Left kidney (tissue), 2 donors: ENCODE measurements around the gene NLRP9. TPM values are rescaled to one million over a fixed set of nuclear protein-coding genes. Genes with fewer than 3 reads are reported as not detected.
A peak's percentile ranks its signal among the peaks of the same experiment; 100 is the strongest.

Experiments
- DNase-seq: peaks from one replicate; pipeline ENCODE4 v3.0.0-alpha.2; 2013
- polyA plus RNA-seq: library from polyadenylated mRNA; unstranded; fragments of 120-200 nt; gene quantifications from one replicate; pipeline ENCODE4 v1.2.1, GENCODE V29; 2013; ENCODE audit not compliant: insufficient read length

The NLRP9 gene
- polyA plus RNA-seq, 1 donor = 0.17 TPM

- DNase-seq = no peak
Observed at GRCh38 chr19:55687281-55688201, 50.7 kb downstream of the NLRP9 start.

DNA sequence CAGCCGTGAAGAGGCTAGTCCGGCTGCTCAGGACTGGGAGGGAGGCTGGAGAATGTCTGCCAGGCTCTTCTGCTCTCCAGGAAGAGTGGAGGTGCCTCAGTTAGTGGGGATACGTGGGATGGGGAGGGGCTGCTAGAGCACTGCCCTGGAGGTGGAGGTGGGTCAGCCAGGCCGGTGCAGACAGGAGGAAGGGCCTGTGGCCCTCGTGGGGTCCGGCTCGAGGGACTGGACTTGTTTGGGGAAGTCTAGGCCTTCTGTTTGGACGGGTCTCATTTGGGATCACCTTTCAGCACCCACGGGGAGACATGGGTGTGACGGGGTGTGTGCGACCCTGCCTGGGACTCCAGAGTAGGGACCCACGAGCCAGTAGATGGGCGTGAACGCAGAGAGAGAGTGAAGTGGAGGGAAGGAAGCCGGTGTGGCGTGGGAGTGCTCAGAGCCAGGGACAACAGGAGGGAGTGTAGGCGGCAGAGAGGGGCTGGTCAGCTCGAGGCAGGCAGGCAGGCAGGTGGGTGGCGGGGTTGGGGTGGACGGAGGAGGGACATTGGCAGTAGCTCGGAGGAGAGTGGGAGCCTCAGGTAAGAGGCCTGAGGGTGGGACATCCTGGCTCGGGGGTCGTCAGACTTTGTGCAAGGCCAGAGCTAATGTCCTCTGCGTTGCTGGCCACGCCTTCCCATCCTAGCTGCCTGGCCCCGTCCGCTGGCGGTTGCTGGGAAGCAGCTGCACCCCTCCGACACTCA, 51.7 kb downstream of the NLRP9 start:
- DNase-seq = no peak

DNA sequence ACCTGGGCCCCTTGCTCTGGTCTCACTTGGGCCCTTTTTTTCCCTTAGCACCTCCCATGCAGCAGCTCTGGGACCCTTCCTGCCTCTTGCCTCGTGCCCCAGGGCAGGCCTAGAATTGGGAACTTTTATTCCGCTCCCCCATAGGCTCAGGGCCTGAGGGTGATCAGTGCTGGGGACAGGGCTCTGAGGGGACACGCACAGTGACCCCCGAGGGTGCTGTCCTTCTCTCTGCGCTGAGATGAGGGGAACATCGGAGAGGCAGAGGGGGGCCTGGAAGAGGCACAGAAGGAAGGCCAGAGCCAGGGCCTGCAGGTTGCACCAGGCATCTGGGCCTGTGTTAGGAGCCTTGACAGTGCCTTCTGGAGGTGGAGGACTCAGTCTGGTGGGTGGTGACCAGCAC, 52.4 kb downstream of the NLRP9 start:
- no peak for DNase-seq

GRCh38 chr19:55684946-55685681, 53.1 kb downstream of the NLRP9 start:
- DNase-seq = no peak

DNA sequence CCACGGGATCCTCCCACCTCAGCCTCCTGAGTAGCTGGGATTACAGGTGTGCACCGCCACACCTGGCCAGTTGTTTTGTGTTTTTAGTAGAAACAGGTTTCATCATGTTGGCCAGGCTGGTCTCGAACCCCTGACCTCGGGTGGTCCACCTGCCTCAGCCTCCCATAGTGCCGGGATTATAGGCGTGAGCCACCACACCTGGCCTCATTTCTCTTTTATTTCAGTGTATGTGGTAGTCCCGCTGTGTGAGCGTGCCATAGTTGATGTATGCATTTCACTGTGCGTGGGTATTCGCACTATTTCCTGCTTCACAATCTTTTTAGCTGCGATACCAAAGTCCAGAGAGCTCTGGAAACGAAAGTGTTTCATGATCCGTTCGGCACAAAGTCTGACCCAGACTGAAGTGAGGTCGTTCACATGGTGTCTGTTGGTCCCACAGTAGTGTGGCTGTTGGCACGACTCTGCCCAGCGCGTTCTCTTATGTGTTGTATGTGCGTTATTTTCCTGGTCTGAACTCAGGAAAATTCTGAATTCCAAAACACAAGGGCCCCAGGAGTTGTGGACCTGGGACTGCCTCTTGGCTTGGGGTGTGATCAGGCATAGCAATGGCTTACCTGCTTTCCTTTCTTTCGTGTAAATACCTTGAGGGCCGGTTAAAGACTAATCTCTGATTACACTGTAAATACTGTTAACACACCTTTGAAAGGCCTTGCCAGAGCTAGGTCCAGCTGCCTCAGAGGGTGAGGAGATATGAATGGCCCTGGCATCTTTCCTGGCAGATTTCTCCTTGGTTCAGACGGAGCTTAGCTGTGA, 54.5 kb downstream of the NLRP9 start:
- DNase-seq = no peak

DNA sequence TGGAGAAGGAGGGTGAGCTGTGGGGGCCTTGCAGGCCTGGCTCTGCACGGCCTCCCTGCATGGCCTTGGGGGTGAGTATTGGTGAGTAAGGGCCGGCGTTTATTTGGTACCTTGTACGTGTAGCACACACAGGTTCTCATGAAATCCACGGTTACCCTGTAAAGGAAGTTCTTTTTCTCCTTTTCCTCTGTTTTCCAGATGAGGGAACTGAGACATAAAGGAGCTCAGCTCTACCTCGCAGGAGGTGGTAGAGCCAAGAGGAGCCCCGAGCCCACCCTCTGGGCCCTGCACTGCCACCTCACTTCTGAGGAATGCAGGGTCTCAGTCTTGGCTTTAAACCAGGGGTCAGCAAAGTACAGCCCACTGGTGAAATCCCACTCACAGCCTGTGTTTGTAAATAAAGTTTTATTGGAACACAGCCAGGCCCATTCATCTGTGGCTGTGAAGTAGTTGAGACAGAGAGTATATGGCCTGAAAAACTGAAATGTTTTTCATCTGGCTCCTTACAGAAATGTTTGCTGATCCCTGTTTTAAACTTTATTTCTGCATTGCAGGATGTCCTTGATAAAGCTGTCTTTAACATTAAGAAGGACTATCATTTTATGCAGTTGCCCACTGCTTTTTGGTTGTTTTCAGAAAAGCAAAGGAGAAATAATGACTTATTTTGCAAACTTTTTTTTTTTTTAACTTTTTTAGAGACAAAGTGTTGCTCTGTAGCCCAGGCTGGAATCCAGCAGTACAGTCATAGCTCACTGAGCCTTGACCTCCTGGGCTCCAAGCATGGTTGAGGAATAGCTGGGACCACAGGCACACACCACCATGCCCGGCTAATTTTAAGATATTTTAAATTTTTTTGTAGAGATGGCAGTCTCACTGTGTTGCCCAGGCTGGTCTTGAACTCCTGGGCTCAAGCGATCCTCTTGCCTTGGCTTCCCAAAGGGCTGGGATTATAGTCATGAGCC, 56.8 kb downstream of the NLRP9 start:
- no peak for DNase-seq

- DNase-seq = no peak
Observed at GRCh38 chr19:55680339-55681130, 57.7 kb downstream of the NLRP9 start.

DNA sequence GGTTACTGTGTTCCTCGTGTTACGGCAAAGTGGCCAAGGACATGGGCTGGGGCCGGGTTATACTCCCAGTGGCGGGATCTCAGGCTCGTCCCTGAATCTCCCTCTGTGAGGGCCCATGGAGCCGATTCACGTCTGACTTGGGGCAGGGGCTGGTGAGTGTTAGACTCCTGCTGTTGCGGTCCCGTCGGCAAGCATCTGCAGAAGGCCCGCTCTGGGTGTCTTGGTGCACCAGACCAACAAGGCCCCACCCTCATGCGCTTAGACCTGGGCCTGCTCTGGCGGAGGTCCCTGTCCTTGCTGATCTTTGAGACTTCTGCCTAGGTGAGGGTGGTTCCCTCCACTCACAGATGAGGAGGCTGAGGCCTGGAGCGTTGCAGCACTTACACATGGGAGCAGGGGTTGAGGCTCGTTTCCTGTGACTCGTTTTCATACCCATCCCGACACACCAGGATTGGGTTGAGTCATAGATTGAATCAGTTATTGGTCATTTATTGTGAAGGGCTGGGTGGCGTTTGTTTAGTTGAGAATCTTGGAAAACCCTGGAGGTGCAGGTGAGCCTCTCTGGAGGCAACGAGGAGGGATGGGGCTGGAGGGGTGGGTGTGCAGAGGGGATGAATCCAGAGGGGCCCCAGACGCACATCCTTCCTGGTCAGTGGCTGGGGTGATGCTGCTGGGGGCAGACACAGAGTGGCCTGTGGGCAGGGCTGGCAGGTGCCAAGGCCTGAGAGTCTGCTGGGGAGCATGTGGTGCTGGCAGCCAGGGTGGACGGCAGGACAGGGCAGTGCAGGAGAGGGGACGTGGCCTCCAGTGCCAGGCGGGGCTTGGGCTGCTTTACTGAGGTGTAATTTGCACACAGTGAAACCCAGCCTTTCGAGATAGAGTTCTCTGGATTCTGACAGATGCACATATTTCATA, 58.6 kb downstream of the NLRP9 start:
- DNase-seq = no peak

DNA sequence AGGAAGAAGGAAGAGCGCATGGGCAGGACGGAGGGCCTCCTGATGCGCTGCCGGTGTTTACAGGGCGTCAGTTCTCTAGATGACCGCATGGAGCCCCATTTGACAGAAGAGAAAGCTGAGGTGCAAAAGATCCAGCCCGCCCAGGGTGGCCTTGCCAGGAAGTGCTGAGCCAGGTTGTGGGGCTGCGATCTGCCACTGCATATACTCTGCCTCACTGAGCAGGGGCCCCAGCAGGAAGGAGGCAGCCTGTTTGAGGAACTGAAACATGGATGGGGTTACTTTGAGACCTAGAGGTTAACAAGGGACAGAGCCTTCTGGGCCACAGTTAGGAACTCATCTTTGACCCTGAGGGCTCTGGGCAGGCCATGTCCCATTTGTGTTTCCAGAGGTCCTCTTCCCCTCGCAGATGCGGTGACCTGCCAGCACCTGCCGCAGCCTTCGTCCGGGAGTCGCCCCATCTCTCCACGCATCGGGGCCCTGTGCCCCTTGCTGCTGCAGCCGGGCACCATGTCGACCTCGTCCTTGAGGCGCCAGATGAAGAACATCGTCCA, 60.0 kb downstream of the NLRP9 start:
- DNase-seq = no peak

GRCh38 chr19:55677572-55678028, 60.6 kb downstream of the NLRP9 start:
- DNase-seq = no peak

DNA sequence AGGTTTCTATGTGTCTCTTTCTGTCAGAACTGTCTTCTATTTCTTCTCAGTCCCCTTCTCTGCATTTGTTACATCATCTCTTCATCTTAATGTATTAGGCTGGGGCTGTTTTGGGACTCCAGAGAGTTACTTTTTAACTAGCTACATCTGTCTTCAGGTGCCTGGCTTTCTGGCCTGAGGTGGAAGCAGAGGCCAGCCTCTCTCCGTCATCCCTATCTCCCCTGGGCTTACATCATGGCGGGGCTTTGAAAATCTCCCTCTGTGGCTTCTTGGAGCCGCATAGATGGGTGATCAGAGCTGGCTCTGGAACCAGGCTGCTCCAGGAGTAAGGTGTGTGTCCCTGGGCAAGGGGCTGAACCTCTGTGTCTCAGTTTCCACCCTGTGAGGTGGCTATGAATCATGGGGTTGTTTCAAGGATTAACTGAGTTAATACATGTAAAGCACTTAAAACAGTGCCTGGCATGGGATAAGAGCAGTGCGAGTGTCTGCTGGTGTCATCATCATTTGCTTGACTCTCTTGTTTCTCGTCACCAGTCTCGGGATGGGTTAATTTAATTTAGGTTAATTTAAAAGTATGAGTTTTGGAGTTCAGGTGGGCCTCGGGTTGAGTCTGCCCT, 61.2 kb downstream of the NLRP9 start:
- DNase-seq = no peak

DNA sequence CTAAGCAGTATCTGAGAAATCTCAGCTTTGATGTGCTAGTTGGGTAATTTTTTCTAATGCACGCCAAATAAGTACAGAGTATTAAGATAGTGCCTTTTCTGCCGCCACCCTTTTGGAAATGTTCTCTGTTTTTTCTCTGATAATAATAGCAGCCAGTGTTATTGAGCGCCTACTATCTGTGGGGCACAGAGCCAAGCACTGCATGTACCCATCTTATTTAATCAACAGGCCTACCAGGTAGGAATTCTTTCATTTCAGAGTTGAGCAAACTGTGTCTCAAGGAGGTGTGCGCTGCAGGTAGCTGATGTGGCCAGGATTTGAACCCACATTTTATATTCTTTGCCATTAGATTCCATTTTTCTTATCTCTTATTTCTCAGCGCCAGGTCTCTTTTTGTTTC, 61.8 kb downstream of the NLRP9 start:
- DNase-seq = no peak

DNA sequence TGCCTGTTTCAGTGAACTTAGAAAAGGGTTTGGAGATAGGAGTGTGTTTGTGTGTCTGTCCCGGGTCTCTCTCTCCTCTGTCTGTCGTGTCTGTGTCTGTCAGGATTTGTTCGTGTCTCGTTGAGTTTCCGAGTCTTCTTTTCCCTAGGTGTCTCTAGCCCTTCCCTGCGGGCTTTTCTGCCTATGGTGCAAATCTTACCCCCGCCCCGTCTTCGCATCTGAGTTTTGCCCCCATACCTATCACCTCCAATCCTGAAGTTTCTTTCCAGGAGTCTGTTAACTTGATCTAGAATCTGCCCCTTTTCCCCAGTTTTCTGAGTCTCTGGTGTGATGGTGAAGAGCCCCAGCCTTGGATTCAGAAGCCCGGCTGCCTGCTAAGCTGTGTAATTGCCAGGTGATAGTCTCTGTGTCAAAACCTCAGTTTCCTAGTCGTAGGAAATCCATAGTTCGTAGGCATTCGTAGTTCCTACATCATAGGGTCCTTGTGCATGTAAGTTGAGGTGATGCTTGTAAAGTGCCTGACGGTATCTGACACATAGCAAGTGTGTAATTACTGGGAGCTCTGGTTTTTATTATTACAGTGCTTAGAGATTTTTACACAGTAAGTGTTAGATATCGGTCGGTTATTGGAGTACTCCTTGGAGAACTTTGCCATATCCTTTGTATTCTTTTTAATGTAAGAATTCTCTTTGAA, 62.4 kb downstream of the NLRP9 start:
- no peak for DNase-seq

GRCh38 chr19:55674841-55675660, 63.2 kb downstream of the NLRP9 start, which contains the start of gene EPN1:
Gene EPN1 (plus strand): TSS chr19:55675226. CDS start chr19:55678628, 3,402 bp downstream.
- DNase-seq = peak; percentile 94

DNA sequence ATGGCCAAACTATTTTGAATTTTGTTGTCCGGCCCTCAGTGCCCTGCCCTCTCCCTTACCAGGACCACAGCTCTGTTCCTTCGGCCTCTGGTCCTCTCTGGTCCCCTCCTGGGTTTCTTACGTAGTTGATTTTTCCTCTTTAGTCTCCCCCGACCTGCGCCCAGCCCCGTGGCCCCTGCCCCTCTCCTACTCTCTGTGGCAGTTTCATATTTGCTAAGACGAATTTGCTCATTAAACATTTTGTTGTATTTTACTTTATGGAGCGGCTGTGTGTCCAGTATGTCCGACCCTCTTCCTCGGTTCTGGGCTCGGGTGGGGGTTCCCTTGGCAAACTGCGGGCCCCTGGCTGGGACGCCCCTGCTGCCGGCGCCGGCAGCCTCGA, 63.8 kb downstream of the NLRP9 start:
- DNase-seq = no peak

DNA sequence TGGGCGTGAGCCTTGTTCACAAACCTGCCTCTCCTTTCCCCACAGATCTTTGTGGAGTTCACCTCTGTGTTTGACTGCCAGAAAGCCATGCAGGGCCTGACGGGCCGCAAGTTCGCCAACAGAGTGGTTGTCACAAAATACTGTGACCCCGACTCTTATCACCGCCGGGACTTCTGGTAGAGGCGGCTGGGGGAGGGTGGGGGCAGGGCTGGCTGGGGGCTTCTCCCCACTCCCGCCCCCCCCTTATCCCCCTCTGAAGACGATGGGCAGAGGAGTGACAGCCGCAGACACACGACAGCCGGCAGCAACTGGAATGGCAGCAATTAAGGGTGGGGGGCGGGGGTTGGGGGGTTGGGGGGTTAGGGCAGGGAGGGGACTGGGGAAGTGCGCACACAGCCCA, 64.3 kb downstream of the NLRP9 start:
- DNase-seq = no peak
